SU-DHL-6 (cell line): ENCODE results near the gene THSD4.

Experiments used
- H2AFZ ChIP-seq: fragments of 200-600 bp; sonication (generic); 2 replicates; pipeline ENCODE4 v1.6.1; 2014; ENCODE audit warnings: low read depth, mild to moderate bottlenecking, moderate library complexity, mixed read lengths, antibody characterized with exemption, low read length; ENCODE audit not compliant: severe bottlenecking
- H3F3A ChIP-seq: fragments of 200-600 bp; shearing (Covaris generic); 2 replicates; pipeline ENCODE4 v1.6.0; 2016; ENCODE audit warnings: antibody characterized with exemption, mild to moderate bottlenecking; ENCODE audit not compliant: insufficient read depth
- H3K27ac ChIP-seq: fragments of 200-600 bp; sonication (generic); 2 replicates; pipeline ENCODE4 v1.5.1; 2016; ENCODE audit warnings: low read depth, mild to moderate bottlenecking, low read length, moderate library complexity, mixed read lengths
- H3K27me3 ChIP-seq: fragments of 200-600 bp; sonication (generic), shearing (Covaris generic); 2 replicates; pipeline ENCODE4 v1.6.0; 2014; ENCODE audit warnings: mild to moderate bottlenecking, low read length
- H3K36me3 ChIP-seq: fragments of 200-600 bp; sonication (generic); 2 replicates; pipeline ENCODE4 v1.6.1; 2014; ENCODE audit warnings: mild to moderate bottlenecking, low read length, mixed read lengths
- H3K4me2 ChIP-seq: fragments of 300-600, 200-600 bp; shearing (Covaris generic), sonication (generic); 2 replicates; pipeline ENCODE4 v1.6.0; 2014; ENCODE audit warnings: low read length, low read depth, mild to moderate bottlenecking; ENCODE audit not compliant: poor library complexity, severe bottlenecking
- H3K4me3 ChIP-seq: fragments of 200-600 bp; sonication (generic); 2 replicates; pipeline ENCODE4 v1.5.1; 2014; ENCODE audit warnings: antibody characterized with exemption, low read length, mild to moderate bottlenecking, mixed read lengths; ENCODE audit not compliant: insufficient read depth, poor library complexity, severe bottlenecking
- H3K79me2 ChIP-seq: fragments of 200-600 bp; sonication (generic); 2 replicates; pipeline ENCODE4 v1.6.1; 2014; ENCODE audit warnings: mild to moderate bottlenecking, low read length, moderate library complexity; ENCODE audit not compliant: insufficient read depth
- H3K9ac ChIP-seq: fragments of 200-600 bp; sonication (generic); 2 replicates; pipeline ENCODE4 v1.7.0; 2014; ENCODE audit warnings: mild to moderate bottlenecking, low read length
- H3K9me2 ChIP-seq: fragments of 200-600 bp; sonication (generic); replicated peaks from 2 replicates; pipeline ENCODE4 v1.6.1; 2014; ENCODE audit warnings: low read length; ENCODE audit not compliant: insufficient read depth
- H3K9me3 ChIP-seq: fragments of 200-600 bp; sonication (generic); 2 replicates; pipeline ENCODE4 v1.6.1; 2014; ENCODE audit warnings: low read length, mixed read lengths; ENCODE audit not compliant: insufficient read depth
- H4K20me1 ChIP-seq: fragments of 200-600 bp; sonication (generic); 2 replicates; pipeline ENCODE4 v1.6.1; 2014; ENCODE audit warnings: low read depth, mild to moderate bottlenecking, antibody characterized with exemption, low read length, moderate library complexity, mixed read lengths
- EZH2phosphoT487 ChIP-seq: fragments of 200-600 bp; sonication (generic), shearing (Covaris generic); conservative IDR thresholded peaks from 2 replicates; pipeline ENCODE4 v1.6.1; 2018; ENCODE audit warnings: mild to moderate bottlenecking, antibody characterized with exemption, low read length, moderate library complexity, mixed read lengths
- TF ChIP-seq, protein P1 (sequence below): fragments of 200-600 bp; sonication (generic); IDR thresholded peaks from one replicate; pipeline ENCODE4 v1.5.1; 2017; ENCODE audit warnings: antibody characterized with exemption, mild to moderate bottlenecking, low read length, moderate library complexity; ENCODE audit not compliant: insufficient read depth, poor library complexity, severe bottlenecking

The THSD4 gene

DNA sequence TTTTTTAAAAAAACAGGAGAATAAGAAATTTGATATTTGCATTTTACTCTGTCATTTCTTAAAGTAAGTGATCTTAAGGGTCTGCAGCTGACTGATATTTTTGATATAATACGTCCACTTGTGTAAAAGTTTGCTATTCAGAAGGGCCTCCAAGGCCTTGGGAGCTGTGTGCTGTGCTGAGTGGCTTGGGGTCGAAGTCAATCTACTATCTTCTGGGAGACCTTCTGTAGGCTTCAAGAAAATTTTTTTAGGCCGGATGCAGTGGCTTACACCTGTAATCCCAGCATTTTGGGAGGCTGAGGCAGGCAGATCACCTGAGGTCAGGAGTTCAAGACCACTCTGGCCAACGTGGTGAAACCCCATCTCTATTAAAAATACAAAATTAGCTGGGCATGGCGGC, 26.3 kb downstream of the THSD4 start:
- Histone ChIP-seq H3K4me3 (no peak overlapping the region), H3K27ac (no peak overlapping the region), H4K20me1 (no peaks in the 10 kb centered on the region), H3K79me2 (no peaks in the 10 kb centered on the region), H2AFZ (no peak overlapping the region), H3K9me2 (no peaks in the 10 kb centered on the region; the same call in 1 of the 2 replicates), H3K36me3 (no peaks in the 10 kb centered on the region), H3K9me3 (no peaks in the 10 kb centered on the region), H3K9ac (no peak overlapping the region), H3K27me3 (no peaks in the 10 kb centered on the region), H3F3A (no peaks in the 10 kb centered on the region), H3K4me2 (no peak overlapping the region)
- no peak for TF ChIP-seq EZH2phosphoT487
- TF ChIP-seq, protein P1, sequence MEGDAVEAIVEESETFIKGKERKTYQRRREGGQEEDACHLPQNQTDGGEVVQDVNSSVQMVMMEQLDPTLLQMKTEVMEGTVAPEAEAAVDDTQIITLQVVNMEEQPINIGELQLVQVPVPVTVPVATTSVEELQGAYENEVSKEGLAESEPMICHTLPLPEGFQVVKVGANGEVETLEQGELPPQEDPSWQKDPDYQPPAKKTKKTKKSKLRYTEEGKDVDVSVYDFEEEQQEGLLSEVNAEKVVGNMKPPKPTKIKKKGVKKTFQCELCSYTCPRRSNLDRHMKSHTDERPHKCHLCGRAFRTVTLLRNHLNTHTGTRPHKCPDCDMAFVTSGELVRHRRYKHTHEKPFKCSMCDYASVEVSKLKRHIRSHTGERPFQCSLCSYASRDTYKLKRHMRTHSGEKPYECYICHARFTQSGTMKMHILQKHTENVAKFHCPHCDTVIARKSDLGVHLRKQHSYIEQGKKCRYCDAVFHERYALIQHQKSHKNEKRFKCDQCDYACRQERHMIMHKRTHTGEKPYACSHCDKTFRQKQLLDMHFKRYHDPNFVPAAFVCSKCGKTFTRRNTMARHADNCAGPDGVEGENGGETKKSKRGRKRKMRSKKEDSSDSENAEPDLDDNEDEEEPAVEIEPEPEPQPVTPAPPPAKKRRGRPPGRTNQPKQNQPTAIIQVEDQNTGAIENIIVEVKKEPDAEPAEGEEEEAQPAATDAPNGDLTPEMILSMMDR: no peak

DNA sequence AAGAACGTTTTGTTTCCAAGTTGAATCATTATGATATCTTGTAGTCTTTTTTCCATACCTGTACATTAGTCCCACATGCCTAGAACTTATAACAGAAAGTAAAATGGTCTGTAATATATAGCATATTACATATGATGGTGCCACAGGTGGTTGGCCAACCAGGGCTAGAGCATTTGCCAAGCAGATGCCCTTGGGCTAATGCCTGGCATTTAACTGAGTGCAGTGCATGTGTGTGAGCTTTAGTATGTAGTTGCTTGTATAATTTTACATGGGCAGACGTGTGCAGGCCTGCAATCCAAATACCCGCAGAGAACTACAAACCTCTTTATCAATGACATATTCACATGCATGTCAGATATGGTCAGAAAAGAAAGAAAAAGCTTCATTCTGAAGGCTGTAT, 27.5 kb downstream of the THSD4 start:
- no peak overlapping the region for H3K27ac ChIP-seq
- H3K9me2 ChIP-seq: no peaks in the 10 kb centered on the region; the same call in 1 of the 2 replicates
- no peaks in the 10 kb centered on the region for H3K36me3 ChIP-seq
- no peaks in the 10 kb centered on the region for H3K79me2 ChIP-seq
- H2AFZ ChIP-seq: no peak overlapping the region
- TF ChIP-seq, protein P1: no peak
- TF ChIP-seq EZH2phosphoT487: no peak
- H3K9me3 ChIP-seq: no peaks in the 10 kb centered on the region
- no peaks in the 10 kb centered on the region for H4K20me1 ChIP-seq
- H3K27me3 ChIP-seq: no peaks in the 10 kb centered on the region
- no peaks in the 10 kb centered on the region for H3F3A ChIP-seq
- no peak overlapping the region for H3K4me3 ChIP-seq
- H3K9ac ChIP-seq: no peak overlapping the region
- no peak overlapping the region for H3K4me2 ChIP-seq

DNA sequence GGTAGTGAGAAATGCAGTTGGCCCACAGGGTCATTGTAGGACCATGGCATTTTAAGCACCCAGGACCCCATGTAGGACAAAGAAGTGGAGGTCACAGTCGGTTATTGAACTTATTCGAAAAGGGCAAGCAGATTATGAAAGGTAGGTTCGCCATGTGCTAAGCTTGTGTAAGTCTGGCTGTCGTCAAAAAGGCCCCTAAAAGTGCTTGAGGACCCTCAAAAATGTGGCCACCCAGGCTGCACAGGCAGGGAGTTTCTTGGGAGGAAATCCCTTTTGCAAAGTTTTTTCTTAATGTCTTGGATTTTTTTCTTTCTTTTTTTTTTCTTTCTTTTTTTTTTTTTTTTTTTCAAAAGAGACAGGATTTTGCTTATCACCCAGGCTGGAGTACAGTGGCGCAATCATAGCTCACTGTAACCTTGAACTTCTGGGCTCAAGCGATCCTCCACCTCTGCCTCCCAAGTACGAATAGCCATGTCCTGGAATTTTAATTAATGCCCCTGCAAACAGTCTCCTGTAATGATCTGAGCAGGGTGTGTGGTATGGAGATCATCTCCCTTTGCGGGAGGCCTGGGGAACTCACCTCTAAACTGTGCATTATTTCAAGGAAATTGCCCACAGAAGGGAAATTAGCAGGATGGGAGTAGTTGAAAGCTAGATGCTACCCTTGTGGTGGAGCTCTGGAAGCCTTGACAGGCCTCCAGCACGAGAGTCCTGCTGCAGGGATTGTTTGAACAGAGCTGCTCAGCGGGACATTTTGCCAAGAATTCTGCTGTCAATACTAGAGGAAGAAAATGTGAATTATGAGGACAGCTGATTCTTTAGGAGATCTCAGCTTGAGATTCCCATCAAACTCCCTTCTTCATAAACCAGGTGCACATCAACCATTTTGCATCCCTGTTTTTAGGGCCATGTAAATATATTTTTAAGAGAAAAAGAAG, 28.4 kb downstream of the THSD4 start:
- no peak overlapping the region for H3K27ac ChIP-seq
- H3K9me3 ChIP-seq: no peaks in the 10 kb centered on the region
- no peaks in the 10 kb centered on the region; the same call in 1 of the 2 replicates for H3K9me2 ChIP-seq
- no peak overlapping the region for H3K4me2 ChIP-seq
- H3K9ac ChIP-seq: no peak overlapping the region
- no peak overlapping the region for H2AFZ ChIP-seq
- H3K27me3 ChIP-seq: no peaks in the 10 kb centered on the region
- TF ChIP-seq EZH2phosphoT487: no peak
- TF ChIP-seq, protein P1: no peak
- H3K79me2 ChIP-seq: no peaks in the 10 kb centered on the region
- H4K20me1 ChIP-seq: no peaks in the 10 kb centered on the region
- no peaks in the 10 kb centered on the region for H3F3A ChIP-seq
- no peaks in the 10 kb centered on the region for H3K36me3 ChIP-seq
- no peak overlapping the region for H3K4me3 ChIP-seq
